K562 (cell line): ENCODE data around the gene FUT2. TPM values are rescaled to one million over a fixed set of nuclear protein-coding genes. Genes with fewer than 3 reads are reported as not detected.

Experiments used
- ATF7 ChIP-seq: fragments of 450-650 bp; IDR thresholded peaks from 2 replicates; pipeline ENCODE4 v1.7.1; 2014; ENCODE audit warnings: mild to moderate bottlenecking, moderate library complexity
- CBX8 ChIP-seq: fragments of 200-600 bp; sonication (generic); IDR thresholded peaks from 2 replicates; pipeline ENCODE4 v1.6.1; 2012; ENCODE audit warnings: borderline replicate concordance, mixed run types, low read depth, mild to moderate bottlenecking, moderate library complexity, mixed read lengths, low read length, control low read depth, inconsistent platforms; ENCODE audit not compliant: poor library complexity, severe bottlenecking; ENCODE audit errors: extremely low read depth
- CREBBP ChIP-seq: IDR thresholded peaks from one replicate; pipeline ENCODE4 v1.6.1; 2012; ENCODE audit warnings: low read depth, mild to moderate bottlenecking, control low read depth, inconsistent platforms, low read length
- ESRRA ChIP-seq: fragments of 450-650 bp; IDR thresholded peaks from 2 replicates; pipeline ENCODE4 v1.6.1; 2014; ENCODE audit warnings: low read depth, mild to moderate bottlenecking, moderate library complexity, borderline replicate concordance
- FOXJ2 ChIP-seq: fragments of 200-800 bp; sonication (Bioruptor generic); IDR thresholded peaks from 2 replicates; pipeline ENCODE4 v1.6.1; 2016; ENCODE audit warnings: missing genetic modification characterization, missing compliant biosample characterization
- FOXM1 ChIP-seq, 2 experiments: fragments of 450-650 bp in 1 of 2; sonication (generic) in 1 of 2; formaldehyde crosslinking in 1 of 2; IDR thresholded peaks; 2 replicates each; pipeline versions ENCODE4 v1.6.1 to v1.9.0; 2017 to 2022; ENCODE audit warnings: low read depth in 2 of 2, mild to moderate bottlenecking in 2 of 2, missing genetic modification reagents in 1 of 2, moderate library complexity in 1 of 2
- IRF2 ChIP-seq: sonication (generic); formaldehyde crosslinking; IDR thresholded peaks from 2 replicates; pipeline ENCODE4 v1.8.1; 2022; ENCODE audit warnings: mild to moderate bottlenecking, missing genetic modification reagents
- JUNB ChIP-seq: fragments of 450-650 bp; formaldehyde crosslinking; conservative IDR thresholded peaks from 2 replicates; pipeline ENCODE4 v1.4.0; 2020; ENCODE audit warnings: mild to moderate bottlenecking
- NR2C2 ChIP-seq, 2 experiments: fragments of 200-800 bp in 1 of 2; sonication (Bioruptor generic) in 1 of 2; sonication (generic) in 1 of 2; formaldehyde crosslinking in 1 of 2; IDR thresholded peaks; 2 replicates each; pipeline versions ENCODE4 v1.6.1 to v1.8.0; 2016 to 2022; ENCODE audit warnings: mild to moderate bottlenecking in 1 of 2, missing compliant biosample characterization in 1 of 2, missing genetic modification characterization in 1 of 2, missing genetic modification reagents in 1 of 2
- PHF21A ChIP-seq: fragments of 450-650 bp; IDR thresholded peaks from 2 replicates; pipeline ENCODE4 v1.6.1; 2017; ENCODE audit warnings: low read depth, borderline replicate concordance
- RBFOX2 ChIP-seq: fragments of 200-400 bp; formaldehyde crosslinking; IDR thresholded peaks from 2 replicates; pipeline ENCODE4 v1.6.1; 2017; ENCODE audit warnings: low read depth, mild to moderate bottlenecking, low read length, moderate library complexity
- RBM17 ChIP-seq: fragments of 200-400 bp; formaldehyde crosslinking; IDR thresholded peaks from 2 replicates; pipeline ENCODE4 v1.6.1; 2017; ENCODE audit warnings: low read depth, mild to moderate bottlenecking, low read length, borderline replicate concordance
- TBP ChIP-seq: optimal IDR thresholded peaks from 2 replicates; pipeline ENCODE3; 2011; ENCODE audit warnings: low read depth, low read length, improper control_type of control experiment
- XRCC4 ChIP-seq: IDR thresholded peaks from one replicate; pipeline ENCODE4 v1.6.1; 2011; ENCODE audit not compliant: insufficient read depth, insufficient read length; ENCODE audit errors: extremely low read depth
- ZBTB7A ChIP-seq: IDR thresholded peaks from 2 replicates; pipeline ENCODE4 v1.6.1; 2011; ENCODE audit warnings: low read depth, mild to moderate bottlenecking, low read length, moderate library complexity, borderline replicate concordance; ENCODE audit not compliant: control insufficient read depth
- ZNF143 ChIP-seq: sonication (generic); formaldehyde crosslinking; IDR thresholded peaks from 2 replicates; pipeline ENCODE4 v1.9.0; 2022; ENCODE audit warnings: mild to moderate bottlenecking, missing genetic modification reagents
- ZNF239 ChIP-seq: fragments of 250-450 bp; sonication (Bioruptor Pico); IDR thresholded peaks from 2 replicates; pipeline ENCODE4 v1.4.0; 2020; ENCODE audit warnings: mild to moderate bottlenecking
- polyA plus RNA-seq, 8 experiments: library from polyadenylated mRNA; depleted of rRNA in 4 of 8; stranded (reverse) in 5 of 8; unstranded in 3 of 8; fragments of >200 nt; fragmentation: Nextera tagmentation in 2 of 8; fragmentation: Illumina TruSeq in 1 of 8; extraction: Ambion mirVana in 2 of 8; extraction: Trizol in 1 of 8; gene quantifications; 2 replicates each; pipeline versions ENCODE4 v1.2.1 to v1.2.3, GENCODE V29; 2011 to 2014; ENCODE audit warnings: inconsistent platforms in 1 of 8, missing spikeins in 1 of 8
- total RNA-seq, 7 experiments: library from RNA; depleted of rRNA in 6 of 7; stranded (reverse); fragments of >200 nt in 6 of 7; fragmentation: Illumina TruSeq in 2 of 7; extraction: Trizol in 2 of 7; gene quantifications; 2 replicates each; pipeline versions ENCODE4 v1.2.1 to v1.2.3, GENCODE V29; 2011 to 2021; ENCODE audit warnings: low replicate concordance in 1 of 7
- TF ChIP-seq, protein P1 (sequence below): fragments of 450-650 bp; IDR thresholded peaks from one replicate; pipeline ENCODE4 v1.6.1; 2018; ENCODE audit warnings: mild to moderate bottlenecking, moderate library complexity; ENCODE audit not compliant: partially characterized antibody
- TF ChIP-seq, protein P2 (sequence below): sonication (generic); formaldehyde crosslinking; IDR thresholded peaks from 2 replicates; pipeline ENCODE4 v1.8.0; 2022; ENCODE audit warnings: mild to moderate bottlenecking, missing genetic modification reagents
- TF ChIP-seq, protein P3 (sequence below): fragments of 450-650 bp; formaldehyde crosslinking; IDR thresholded peaks from 2 replicates; pipeline ENCODE4 v1.4.0; 2022; ENCODE audit warnings: missing genetic modification characterization
- TF ChIP-seq, protein P4 (sequence below): fragments of 250-450 bp; sonication (Bioruptor Pico); IDR thresholded peaks from 2 replicates; pipeline ENCODE4 v1.4.0; 2020

FUT2 gene
- total and polyA plus RNA-seq, 9 of the 15 experiments (the other 6 are each of a cell fraction or from before 2014, with no cell fraction given) = 0.03 to 0.04 TPM; not detected in 7

DNA sequence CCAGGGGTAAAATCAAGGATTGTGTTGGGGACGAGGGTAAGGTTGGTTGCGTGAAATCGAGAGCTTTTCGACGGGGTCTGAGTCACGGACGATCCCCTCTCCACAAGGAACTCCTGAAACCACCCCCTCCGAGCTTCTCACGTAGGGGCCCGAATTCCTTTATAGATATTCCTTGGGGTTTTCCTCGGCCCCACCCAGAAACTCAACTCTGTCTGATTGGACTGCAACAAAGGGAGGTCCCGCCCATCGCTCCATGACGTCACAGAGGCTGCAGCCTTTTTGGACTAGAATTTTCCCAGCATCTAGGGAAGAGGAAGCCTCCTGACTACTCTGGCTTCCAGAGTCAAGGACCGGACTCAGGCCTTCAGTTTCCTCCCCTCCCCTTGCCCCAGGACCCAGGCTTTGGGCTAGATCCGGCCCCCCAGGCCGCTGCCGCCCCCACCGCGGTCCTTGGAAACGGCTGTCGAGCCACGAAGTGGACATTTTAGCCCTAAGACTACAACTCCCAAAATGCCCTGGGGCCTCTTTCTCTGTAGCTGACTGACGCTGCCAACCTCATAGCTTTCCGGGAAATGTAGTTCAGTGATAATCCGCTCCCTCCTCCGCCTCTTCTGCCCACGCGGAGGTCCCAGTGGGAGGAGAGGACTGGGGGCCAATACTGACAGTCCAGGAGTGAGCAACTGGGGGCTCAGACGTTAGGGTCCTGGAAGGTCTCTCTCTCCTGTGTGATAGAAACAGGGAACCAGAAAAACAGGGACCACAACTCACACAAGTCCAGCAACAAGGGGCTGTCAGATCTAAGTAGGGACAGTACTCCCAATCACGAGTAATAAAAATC is 51.2 kb downstream of the FUT2 start, which contains the start of gene IZUMO1 (continued):
- peak; percentile 63; the same call in 1 of the 2 replicates for TF ChIP-seq ZBTB7A
- TF ChIP-seq, protein P1, sequence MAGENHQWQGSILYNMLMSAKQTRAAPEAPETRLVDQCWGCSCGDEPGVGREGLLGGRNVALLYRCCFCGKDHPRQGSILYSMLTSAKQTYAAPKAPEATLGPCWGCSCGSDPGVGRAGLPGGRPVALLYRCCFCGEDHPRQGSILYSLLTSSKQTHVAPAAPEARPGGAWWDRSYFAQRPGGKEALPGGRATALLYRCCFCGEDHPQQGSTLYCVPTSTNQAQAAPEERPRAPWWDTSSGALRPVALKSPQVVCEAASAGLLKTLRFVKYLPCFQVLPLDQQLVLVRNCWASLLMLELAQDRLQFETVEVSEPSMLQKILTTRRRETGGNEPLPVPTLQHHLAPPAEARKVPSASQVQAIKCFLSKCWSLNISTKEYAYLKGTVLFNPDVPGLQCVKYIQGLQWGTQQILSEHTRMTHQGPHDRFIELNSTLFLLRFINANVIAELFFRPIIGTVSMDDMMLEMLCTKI = no peak
- TF ChIP-seq ZNF143 (CRISPR knock-in tag) = peak; percentile 98
- no peak for TF ChIP-seq PHF21A
- TF ChIP-seq RBFOX2 = peak; percentile 55
- TF ChIP-seq XRCC4 = no peak
- peak; percentile 74 for TF ChIP-seq TBP
- TF ChIP-seq IRF2 (CRISPR knock-in tag) = no peak
- TF ChIP-seq ESRRA = peak; percentile 43; the same call in 1 of the 2 replicates
- TF ChIP-seq CREBBP = no peak
- no peak for TF ChIP-seq JUNB (CRISPR knock-in tag)
- TF ChIP-seq RBM17 = no peak
- TF ChIP-seq, protein P2, sequence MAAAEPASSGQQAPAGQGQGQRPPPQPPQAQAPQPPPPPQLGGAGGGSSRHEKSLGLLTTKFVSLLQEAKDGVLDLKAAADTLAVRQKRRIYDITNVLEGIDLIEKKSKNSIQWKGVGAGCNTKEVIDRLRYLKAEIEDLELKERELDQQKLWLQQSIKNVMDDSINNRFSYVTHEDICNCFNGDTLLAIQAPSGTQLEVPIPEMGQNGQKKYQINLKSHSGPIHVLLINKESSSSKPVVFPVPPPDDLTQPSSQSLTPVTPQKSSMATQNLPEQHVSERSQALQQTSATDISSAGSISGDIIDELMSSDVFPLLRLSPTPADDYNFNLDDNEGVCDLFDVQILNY (CRISPR knock-in tag) = no peak
- TF ChIP-seq ATF7 = peak; percentile 97
- peak; percentile 56; the same call in 1 of the 2 replicates for TF ChIP-seq FOXJ2
- no peak for TF ChIP-seq NR2C2 (CRISPR knock-in tag; IDR thresholded peaks at IDR 0.05)
- TF ChIP-seq NR2C2 (tag; IDR thresholded peaks at IDR 0.05) = peak; percentile 45; the same call in 1 of the 2 replicates
- no peak for TF ChIP-seq CBX8
- peak; percentile 57; the same call in 1 of the 2 replicates for TF ChIP-seq FOXM1 (IDR thresholded peaks at IDR 0.05; ENCODE audit: low read depth)
- no peak for TF ChIP-seq FOXM1 (CRISPR knock-in tag; IDR thresholded peaks at IDR 0.05; ENCODE audit: low read depth)
- TF ChIP-seq, protein P3, sequence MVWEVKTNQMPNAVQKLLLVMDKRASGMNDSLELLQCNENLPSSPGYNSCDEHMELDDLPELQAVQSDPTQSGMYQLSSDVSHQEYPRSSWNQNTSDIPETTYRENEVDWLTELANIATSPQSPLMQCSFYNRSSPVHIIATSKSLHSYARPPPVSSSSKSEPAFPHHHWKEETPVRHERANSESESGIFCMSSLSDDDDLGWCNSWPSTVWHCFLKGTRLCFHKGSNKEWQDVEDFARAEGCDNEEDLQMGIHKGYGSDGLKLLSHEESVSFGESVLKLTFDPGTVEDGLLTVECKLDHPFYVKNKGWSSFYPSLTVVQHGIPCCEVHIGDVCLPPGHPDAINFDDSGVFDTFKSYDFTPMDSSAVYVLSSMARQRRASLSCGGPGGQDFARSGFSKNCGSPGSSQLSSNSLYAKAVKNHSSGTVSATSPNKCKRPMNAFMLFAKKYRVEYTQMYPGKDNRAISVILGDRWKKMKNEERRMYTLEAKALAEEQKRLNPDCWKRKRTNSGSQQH (CRISPR knock-in tag) = no peak
- TF ChIP-seq, protein P4, sequence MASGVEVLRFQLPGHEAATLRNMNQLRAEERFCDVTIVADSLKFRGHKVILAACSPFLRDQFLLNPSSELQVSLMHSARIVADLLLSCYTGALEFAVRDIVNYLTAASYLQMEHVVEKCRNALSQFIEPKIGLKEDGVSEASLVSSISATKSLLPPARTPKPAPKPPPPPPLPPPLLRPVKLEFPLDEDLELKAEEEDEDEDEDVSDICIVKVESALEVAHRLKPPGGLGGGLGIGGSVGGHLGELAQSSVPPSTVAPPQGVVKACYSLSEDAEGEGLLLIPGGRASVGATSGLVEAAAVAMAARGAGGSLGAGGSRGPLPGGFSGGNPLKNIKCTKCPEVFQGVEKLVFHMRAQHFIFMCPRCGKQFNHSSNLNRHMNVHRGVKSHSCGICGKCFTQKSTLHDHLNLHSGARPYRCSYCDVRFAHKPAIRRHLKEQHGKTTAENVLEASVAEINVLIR = peak; percentile 77
- TF ChIP-seq ZNF239 (CRISPR knock-in tag) = no peak
